DND-41 (cell line): ENCODE results near the gene CASP9.

ENCODE experiments used
- ATAC-seq: fragments of 200-7000 bp; cut with Tn5 transposase; 3 replicates; pipeline ENCODE4 v1.9.1; 2021; ENCODE audit warnings: low read depth; ENCODE audit not compliant: insufficient read depth
- DNase-seq: peaks from one replicate; pipeline ENCODE4 v3.0.0-alpha.2; 2020
- H2AFZ ChIP-seq: 2 replicates; pipeline ENCODE4 v1.6.0; 2012; ENCODE audit warnings: low read depth, low read length
- H3K27ac ChIP-seq: 2 replicates; pipeline ENCODE4 v1.5.1; 2012; ENCODE audit warnings: low read length, inconsistent platforms
- H3K27me3 ChIP-seq: fragments of 200-600 bp; sonication (generic); 2 replicates; pipeline ENCODE4 v1.6.0; 2012; ENCODE audit warnings: low read length, mild to moderate bottlenecking, inconsistent platforms; ENCODE audit not compliant: insufficient read depth, poor library complexity
- H3K36me3 ChIP-seq: 2 replicates; pipeline ENCODE4 v1.5.1; 2012; ENCODE audit warnings: low read length, inconsistent platforms; ENCODE audit not compliant: insufficient read depth
- H3K4me1 ChIP-seq: 2 replicates; pipeline ENCODE4 v1.5.1; 2012; ENCODE audit warnings: mild to moderate bottlenecking, low read length; ENCODE audit not compliant: insufficient read depth
- H3K4me2 ChIP-seq: 2 replicates; pipeline ENCODE4 v1.6.0; 2012; ENCODE audit warnings: mild to moderate bottlenecking, moderate library complexity, low read length, inconsistent platforms; ENCODE audit not compliant: insufficient read depth
- H3K4me3 ChIP-seq, 2 experiments: fragments of 200-600 bp in 1 of 2; shearing (Covaris generic) in 1 of 2; 2 replicates each; pipeline ENCODE4 v1.5.1; 2012 to 2016; ENCODE audit warnings: inconsistent platforms in 2 of 2, low read length in 2 of 2, mild to moderate bottlenecking in 2 of 2, low read depth in 1 of 2, moderate library complexity in 1 of 2
- H3K79me2 ChIP-seq: 2 replicates; pipeline ENCODE4 v1.6.0; 2012; ENCODE audit warnings: low read length, inconsistent platforms; ENCODE audit not compliant: insufficient read depth
- H3K9ac ChIP-seq: 2 replicates; pipeline ENCODE4 v1.6.0; 2012; ENCODE audit warnings: low read depth, mild to moderate bottlenecking, inconsistent platforms, low read length, moderate library complexity
- H3K9me3 ChIP-seq: 2 replicates; pipeline ENCODE4 v1.5.1; 2012; ENCODE audit warnings: low read length, moderate library complexity, mild to moderate bottlenecking, inconsistent platforms; ENCODE audit not compliant: insufficient read depth, severe bottlenecking
- H4K20me1 ChIP-seq: 2 replicates; pipeline ENCODE4 v1.6.0; 2012; ENCODE audit warnings: low read length; ENCODE audit not compliant: insufficient read depth
- CTCF ChIP-seq: IDR thresholded peaks from 2 replicates; pipeline ENCODE4 v1.5.1; 2012; ENCODE audit warnings: borderline replicate concordance, low read length, moderate library complexity, mild to moderate bottlenecking; ENCODE audit not compliant: poor library complexity, severe bottlenecking; ENCODE audit errors: extremely low read depth
- EZH2 ChIP-seq: IDR thresholded peaks from 3 replicates; pipeline ENCODE4 v1.6.1; 2012; ENCODE audit warnings: borderline replicate concordance, low read depth, mild to moderate bottlenecking, moderate library complexity, low read length, inconsistent platforms; ENCODE audit not compliant: severe bottlenecking

CASP9 gene

GRCh38 chr1:15442759-15443158, 81.3 kb downstream of the CASP9 start:
- Histone ChIP-seq H3K36me3 (no peaks in the 10 kb centered on the region), H3K9me3 (no peaks in the 10 kb centered on the region), H2AFZ (no peak overlapping the region), H3K27me3 (no peaks in the 10 kb centered on the region), H3K27ac (no peak overlapping the region), H3K4me2 (no peak overlapping the region), H3K79me2 (no peaks in the 10 kb centered on the region), H4K20me1 (0 out of 2 replicates have a peak, but pooled peaks cover 4% of the 10 kb centered on the region), H3K4me3 (no peak overlapping the region), H3K4me1 (no peaks in the 10 kb centered on the region), H3K9ac (no peak overlapping the region)
- DNase-seq (no peak), ATAC-seq (no peak)
- no peak for TF ChIP-seq CTCF
- TF ChIP-seq EZH2 = no peak

GRCh38 chr1:15442119-15442518, 81.9 kb downstream of the CASP9 start:
- H3K36me3 ChIP-seq = no peaks in the 10 kb centered on the region
- H3K9me3 ChIP-seq = no peaks in the 10 kb centered on the region
- no peak overlapping the region for H3K27ac ChIP-seq
- 0 out of 2 replicates have a peak, but pooled peaks cover 4% of the 10 kb centered on the region for H4K20me1 ChIP-seq
- H3K79me2 ChIP-seq = no peaks in the 10 kb centered on the region
- ATAC-seq (no peak), DNase-seq (no peak)
- H3K27me3 ChIP-seq = no peaks in the 10 kb centered on the region
- H2AFZ ChIP-seq = no peak overlapping the region
- TF ChIP-seq CTCF (no peak), EZH2 (no peak)
- no peak overlapping the region for H3K4me3 ChIP-seq
- H3K9ac ChIP-seq = no peak overlapping the region
- no peaks in the 10 kb centered on the region for H3K4me1 ChIP-seq
- no peak overlapping the region for H3K4me2 ChIP-seq
